Liver (tissue), 9 donors: Measurements from ENCODE around the gene KIAA1217. TPM values are rescaled to one million over a fixed set of nuclear protein-coding genes. Genes with fewer than 3 reads are reported as not detected.

Experiments
- DNase-seq: peaks from one replicate; pipeline ENCODE4 v3.0.0-alpha.2; 2017; ENCODE audit warnings: low spot score
- H3K27ac ChIP-seq, 2 donors: one replicate each; pipeline ENCODE4 v1.7.0; 2013; ENCODE audit warnings: inconsistent platforms in 2 of 2, low read length in 2 of 2, control low read depth in 1 of 2, low read depth in 1 of 2, mild to moderate bottlenecking in 1 of 2
- H3K27me3 ChIP-seq, 4 donors: one replicate each; pipeline versions ENCODE4 v1.6.1 to v1.7.0; 2013; ENCODE audit warnings: low read length in 3 of 4, inconsistent platforms in 1 of 4, mild to moderate bottlenecking in 1 of 4, moderate library complexity in 1 of 4; ENCODE audit not compliant: control insufficient read depth in 4 of 4, insufficient read depth in 4 of 4
- H3K36me3 ChIP-seq, 4 donors: one replicate each; pipeline versions ENCODE4 v1.6.1 to v1.7.0; 2013; ENCODE audit warnings: low read length in 3 of 4, mild to moderate bottlenecking in 3 of 4, low read depth in 1 of 4, moderate library complexity in 1 of 4; ENCODE audit not compliant: control insufficient read depth in 4 of 4, insufficient read depth in 3 of 4
- H3K4me1 ChIP-seq, 4 donors: one replicate each; pipeline versions ENCODE4 v1.6.1 to v1.7.0; 2013; ENCODE audit warnings: low read length in 3 of 4, mild to moderate bottlenecking in 3 of 4, moderate library complexity in 1 of 4; ENCODE audit not compliant: control insufficient read depth in 4 of 4, insufficient read depth in 4 of 4
- H3K4me3 ChIP-seq, 3 donors: one replicate each; pipeline versions ENCODE4 v1.6.1 to v1.7.0; 2013; ENCODE audit warnings: low read length in 3 of 3, control low read depth in 1 of 3, low read depth in 1 of 3, mild to moderate bottlenecking in 1 of 3
- H3K9ac ChIP-seq, 2 donors: one replicate each; pipeline ENCODE4 v1.7.0; 2013; ENCODE audit warnings: low read length in 2 of 2, mild to moderate bottlenecking in 2 of 2, moderate library complexity in 2 of 2, control low read depth in 1 of 2, low read depth in 1 of 2
- H3K9me3 ChIP-seq, 4 donors: one replicate each; pipeline versions ENCODE4 v1.6.1 to v1.7.0; 2013; ENCODE audit warnings: low read length in 3 of 4; ENCODE audit not compliant: control insufficient read depth in 4 of 4
- FOXA2 ChIP-seq: IDR thresholded peaks from 2 replicates; pipeline ENCODE4 v1.6.1; 2016; ENCODE audit warnings: antibody characterized with exemption
- GABPA ChIP-seq, 2 donors: IDR thresholded peaks in 1 of 2; conservative IDR thresholded peaks in 1 of 2; 2 replicates each; pipeline ENCODE4 v1.6.1; 2016; ENCODE audit warnings: antibody characterized with exemption in 2 of 2, mild to moderate bottlenecking in 1 of 2, moderate library complexity in 1 of 2
- HNF4A ChIP-seq, 2 donors: conservative IDR thresholded peaks; 2 replicates each; pipeline ENCODE4 v1.6.1; 2016; ENCODE audit warnings: antibody characterized with exemption in 2 of 2, mild to moderate bottlenecking in 2 of 2
- HNF4G ChIP-seq: IDR thresholded peaks from 2 replicates; pipeline ENCODE4 v1.6.1; 2016; ENCODE audit warnings: antibody characterized with exemption
- JUND ChIP-seq, 2 donors: IDR thresholded peaks; 2 replicates each; pipeline ENCODE4 v1.6.1; 2016; ENCODE audit warnings: antibody characterized with exemption in 2 of 2
- RAD21 ChIP-seq, 2 donors: IDR thresholded peaks; 2 replicates each; pipeline ENCODE4 v1.6.1; 2016; ENCODE audit warnings: antibody characterized with exemption in 2 of 2, mild to moderate bottlenecking in 2 of 2
- SP1 ChIP-seq: IDR thresholded peaks from 2 replicates; pipeline ENCODE4 v1.6.1; 2018; ENCODE audit warnings: antibody characterized with exemption, mild to moderate bottlenecking
- TAF1 ChIP-seq: conservative IDR thresholded peaks from 2 replicates; pipeline ENCODE4 v1.6.1; 2016; ENCODE audit warnings: antibody characterized with exemption, mild to moderate bottlenecking
- YY1 ChIP-seq: IDR thresholded peaks from 2 replicates; pipeline ENCODE4 v1.6.1; 2016; ENCODE audit warnings: antibody characterized with exemption, mild to moderate bottlenecking
- WGBS: extraction: QIAGEN DNeasy Blood & Tissue Kit; methylation state at CpG from one replicate; pipeline ENCODE4 v1.1.7; 2013; 5-methylcytosine and 5-hydroxymethylcytosine counted together
- polyA plus RNA-seq, 2 donors: library from polyadenylated mRNA; stranded (reverse) in 1 of 2; unstranded in 1 of 2; fragments of 200-250 nt in 1 of 2; fragments of >200 nt in 1 of 2; fragmentation: Nextera tagmentation in 1 of 2; extraction: Ambion mirVana in 1 of 2; gene quantifications; one replicate each; pipeline versions ENCODE4 v1.2.1 to v1.2.3, GENCODE V29; 2013 to 2015
- total RNA-seq, 2 donors: library from RNA; depleted of rRNA; stranded (reverse); fragments of >200 nt; gene quantifications; one replicate each; pipeline ENCODE4 v1.2.3, GENCODE V29; 2014
- TF ChIP-seq, protein P1 (sequence below): IDR thresholded peaks from 2 replicates; pipeline ENCODE4 v1.6.1; 2016; ENCODE audit warnings: antibody characterized with exemption
- TF ChIP-seq, protein P2 (sequence below): IDR thresholded peaks from 2 replicates; pipeline ENCODE4 v1.6.1; 2016; ENCODE audit warnings: antibody characterized with exemption
- TF ChIP-seq, protein P3 (sequence below): IDR thresholded peaks from 2 replicates; pipeline ENCODE4 v1.6.1; 2016; ENCODE audit warnings: antibody characterized with exemption, mild to moderate bottlenecking
- donor health status: healthy.
- donor health status: healthy.
- donor health status: healthy.
- donor health status: healthy.
- donor health status: healthy.

The KIAA1217 gene
- total and polyA plus RNA-seq, 4 donors: 4.5 to 12.8 (median 6.8) TPM

DNA sequence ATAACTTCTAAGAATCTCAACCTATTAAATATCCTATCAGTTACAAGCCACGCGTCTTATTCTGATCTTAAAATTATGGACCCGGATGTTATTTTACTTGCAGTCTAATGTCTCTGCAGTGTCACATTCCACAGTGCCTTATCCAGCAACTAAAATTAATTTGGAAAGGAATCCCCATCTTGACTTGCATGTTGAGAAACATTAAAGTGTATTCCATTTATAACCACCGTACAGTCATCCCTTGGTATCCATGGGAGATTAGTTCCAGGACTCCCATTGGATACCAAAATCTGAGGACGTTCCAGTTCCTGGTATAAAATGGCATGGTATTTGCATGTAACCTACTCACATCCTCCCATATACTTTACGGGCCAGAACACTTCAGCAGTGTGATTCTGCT is 320.0 kb downstream of the KIAA1217 start:
- H3K36me3 ChIP-seq: peaks cover 12 to 91% (median 60%) of the 10 kb centered on the region in 4 donors
- no peaks in the 10 kb centered on the region for H3K4me1 ChIP-seq
- no peak overlapping the region for H3K27ac ChIP-seq
- no peak for TF ChIP-seq GABPA (IDR thresholded peaks at IDR 0.05 in 1 of 2, conservative IDR thresholded peaks at IDR 0.05 in 1 of 2)
- no peak for TF ChIP-seq JUND (IDR thresholded peaks at IDR 0.05)
- no peak for TF ChIP-seq RAD21 (IDR thresholded peaks at IDR 0.05)
- no peak for TF ChIP-seq FOXA2
- TF ChIP-seq, protein P1, sequence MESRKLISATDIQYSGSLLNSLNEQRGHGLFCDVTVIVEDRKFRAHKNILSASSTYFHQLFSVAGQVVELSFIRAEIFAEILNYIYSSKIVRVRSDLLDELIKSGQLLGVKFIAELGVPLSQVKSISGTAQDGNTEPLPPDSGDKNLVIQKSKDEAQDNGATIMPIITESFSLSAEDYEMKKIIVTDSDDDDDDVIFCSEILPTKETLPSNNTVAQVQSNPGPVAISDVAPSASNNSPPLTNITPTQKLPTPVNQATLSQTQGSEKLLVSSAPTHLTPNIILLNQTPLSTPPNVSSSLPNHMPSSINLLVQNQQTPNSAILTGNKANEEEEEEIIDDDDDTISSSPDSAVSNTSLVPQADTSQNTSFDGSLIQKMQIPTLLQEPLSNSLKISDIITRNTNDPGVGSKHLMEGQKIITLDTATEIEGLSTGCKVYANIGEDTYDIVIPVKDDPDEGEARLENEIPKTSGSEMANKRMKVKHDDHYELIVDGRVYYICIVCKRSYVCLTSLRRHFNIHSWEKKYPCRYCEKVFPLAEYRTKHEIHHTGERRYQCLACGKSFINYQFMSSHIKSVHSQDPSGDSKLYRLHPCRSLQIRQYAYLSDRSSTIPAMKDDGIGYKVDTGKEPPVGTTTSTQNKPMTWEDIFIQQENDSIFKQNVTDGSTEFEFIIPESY: no peak
- 94% methylated on average over 6 of the region's 6 CpGs for WGBS
- no peak overlapping the region for H3K4me3 ChIP-seq
- no peak overlapping the region for H3K9ac ChIP-seq
- H3K9me3 ChIP-seq: no peaks in the 10 kb centered on the region
- H3K27me3 ChIP-seq: no peaks in the 10 kb centered on the region
- DNase-seq: no peak

DNA sequence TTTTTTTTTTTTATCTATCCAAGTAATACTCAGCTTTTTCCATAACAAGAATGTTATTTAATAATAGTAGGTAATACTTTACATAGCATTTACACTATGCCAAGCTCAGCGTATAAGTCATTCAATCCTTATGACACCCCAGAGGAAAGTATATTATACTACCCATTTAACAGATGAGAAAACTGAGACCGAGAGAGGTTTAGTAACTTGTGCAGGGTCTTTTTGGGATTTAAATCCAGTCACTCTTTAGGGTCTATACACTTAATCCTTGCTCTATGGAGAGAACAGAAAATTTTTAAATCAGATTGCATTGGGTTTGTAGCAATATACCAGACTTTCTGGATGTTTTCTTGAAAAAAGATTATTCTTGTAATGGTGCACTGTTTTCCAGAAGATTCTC is 322.5 kb downstream of the KIAA1217 start:
- 94% methylated on average over 2 of the region's 2 CpGs for WGBS
- no peaks in the 10 kb centered on the region for H3K27me3 ChIP-seq
- no peak overlapping the region for H3K4me3 ChIP-seq
- H3K9ac ChIP-seq: no peak overlapping the region
- no peak overlapping the region for H3K27ac ChIP-seq
- no peak for TF ChIP-seq SP1
- H3K9me3 ChIP-seq: no peaks in the 10 kb centered on the region
- no peak for DNase-seq
- H3K4me1 ChIP-seq: no peaks in the 10 kb centered on the region
- peaks cover 18 to 90% (median 62%) of the 10 kb centered on the region in 4 donors for H3K36me3 ChIP-seq

DNA sequence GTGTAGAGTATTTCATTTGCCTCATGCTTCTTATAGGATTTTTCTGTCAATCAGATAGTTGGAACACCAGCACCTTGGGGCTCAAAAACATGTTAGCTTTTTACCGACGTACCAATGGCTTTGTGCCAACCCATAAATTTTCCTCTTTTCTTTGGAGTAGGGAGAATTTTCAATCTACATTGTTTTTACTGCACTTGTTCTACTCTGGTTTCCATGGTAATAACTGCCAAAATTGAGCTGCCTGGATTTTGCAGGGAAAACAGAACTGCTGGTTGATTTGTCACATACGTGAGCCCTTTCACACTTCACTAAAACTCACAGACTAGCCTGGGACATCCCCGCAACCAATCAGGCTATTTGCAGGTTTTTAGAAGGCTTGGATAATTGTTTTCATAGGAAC is 325.0 kb downstream of the KIAA1217 start:
- no peak for DNase-seq
- no peak overlapping the region for H3K4me3 ChIP-seq

More for the DNA sequence above, 325.0 kb downstream of the KIAA1217 start:
- TF ChIP-seq, protein P2, sequence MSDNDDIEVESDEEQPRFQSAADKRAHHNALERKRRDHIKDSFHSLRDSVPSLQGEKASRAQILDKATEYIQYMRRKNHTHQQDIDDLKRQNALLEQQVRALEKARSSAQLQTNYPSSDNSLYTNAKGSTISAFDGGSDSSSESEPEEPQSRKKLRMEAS: no peak
- TF ChIP-seq FOXA2: no peak
- TF ChIP-seq, protein P3, sequence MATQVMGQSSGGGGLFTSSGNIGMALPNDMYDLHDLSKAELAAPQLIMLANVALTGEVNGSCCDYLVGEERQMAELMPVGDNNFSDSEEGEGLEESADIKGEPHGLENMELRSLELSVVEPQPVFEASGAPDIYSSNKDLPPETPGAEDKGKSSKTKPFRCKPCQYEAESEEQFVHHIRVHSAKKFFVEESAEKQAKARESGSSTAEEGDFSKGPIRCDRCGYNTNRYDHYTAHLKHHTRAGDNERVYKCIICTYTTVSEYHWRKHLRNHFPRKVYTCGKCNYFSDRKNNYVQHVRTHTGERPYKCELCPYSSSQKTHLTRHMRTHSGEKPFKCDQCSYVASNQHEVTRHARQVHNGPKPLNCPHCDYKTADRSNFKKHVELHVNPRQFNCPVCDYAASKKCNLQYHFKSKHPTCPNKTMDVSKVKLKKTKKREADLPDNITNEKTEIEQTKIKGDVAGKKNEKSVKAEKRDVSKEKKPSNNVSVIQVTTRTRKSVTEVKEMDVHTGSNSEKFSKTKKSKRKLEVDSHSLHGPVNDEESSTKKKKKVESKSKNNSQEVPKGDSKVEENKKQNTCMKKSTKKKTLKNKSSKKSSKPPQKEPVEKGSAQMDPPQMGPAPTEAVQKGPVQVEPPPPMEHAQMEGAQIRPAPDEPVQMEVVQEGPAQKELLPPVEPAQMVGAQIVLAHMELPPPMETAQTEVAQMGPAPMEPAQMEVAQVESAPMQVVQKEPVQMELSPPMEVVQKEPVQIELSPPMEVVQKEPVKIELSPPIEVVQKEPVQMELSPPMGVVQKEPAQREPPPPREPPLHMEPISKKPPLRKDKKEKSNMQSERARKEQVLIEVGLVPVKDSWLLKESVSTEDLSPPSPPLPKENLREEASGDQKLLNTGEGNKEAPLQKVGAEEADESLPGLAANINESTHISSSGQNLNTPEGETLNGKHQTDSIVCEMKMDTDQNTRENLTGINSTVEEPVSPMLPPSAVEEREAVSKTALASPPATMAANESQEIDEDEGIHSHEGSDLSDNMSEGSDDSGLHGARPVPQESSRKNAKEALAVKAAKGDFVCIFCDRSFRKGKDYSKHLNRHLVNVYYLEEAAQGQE: no peak
- no peak for TF ChIP-seq SP1
- TF ChIP-seq YY1: no peak
- TF ChIP-seq HNF4A (conservative IDR thresholded peaks at IDR 0.05): no peak
- TF ChIP-seq HNF4G: no peak
- no peak for TF ChIP-seq JUND (IDR thresholded peaks at IDR 0.05)
- no peak for TF ChIP-seq GABPA (IDR thresholded peaks at IDR 0.05 in 1 of 2, conservative IDR thresholded peaks at IDR 0.05 in 1 of 2)
- no peak for TF ChIP-seq RAD21 (IDR thresholded peaks at IDR 0.05)
- TF ChIP-seq TAF1: no peak
- Histone ChIP-seq H3K9me3 (no peaks in the 10 kb centered on the region), H3K4me1 (no peaks in the 10 kb centered on the region), H3K9ac (no peak overlapping the region), H3K27ac (no peak overlapping the region), H3K27me3 (no peaks in the 10 kb centered on the region), H3K36me3 (peaks cover 24 to 81% (median 63%) of the 10 kb centered on the region in 4 donors)
- 92% methylated on average over 4 of the region's 4 CpGs for WGBS
